H9 (cell line): ENCODE data around the gene DAAM2. TPM values are rescaled to one million over a fixed set of nuclear protein-coding genes. Genes with fewer than 3 reads are reported as not detected.

Source experiments
- DNase-seq: peaks from one replicate; pipeline ENCODE4 v3.0.0-alpha.2; 2017
- H2AFZ ChIP-seq: one replicate; pipeline ENCODE4 v1.6.1; 2013; ENCODE audit warnings: mild to moderate bottlenecking, low read length, control low read depth, moderate library complexity
- H2AK5ac ChIP-seq: 2 replicates; pipeline ENCODE4 v1.6.1; 2013; ENCODE audit warnings: low read length, control low read depth, mixed read lengths; ENCODE audit not compliant: insufficient read length
- H2BK120ac ChIP-seq: one replicate; pipeline ENCODE4 v1.6.1; 2013; ENCODE audit warnings: low read depth, mild to moderate bottlenecking, low read length, control low read depth, inconsistent platforms; ENCODE audit not compliant: poor library complexity, severe bottlenecking
- H2BK12ac ChIP-seq: 2 replicates; pipeline ENCODE4 v1.6.1; 2013; ENCODE audit warnings: low read length, control low read depth, mixed read lengths, low read depth; ENCODE audit not compliant: insufficient read length
- H2BK15ac ChIP-seq: 2 replicates; pipeline ENCODE4 v1.6.1; 2013; ENCODE audit warnings: low read depth, low read length, control low read depth
- H2BK20ac ChIP-seq: one replicate; pipeline ENCODE4 v1.6.1; 2013; ENCODE audit warnings: low read depth, mild to moderate bottlenecking, low read length, control low read depth, inconsistent platforms; ENCODE audit not compliant: poor library complexity, severe bottlenecking
- H2BK5ac ChIP-seq: 2 replicates; pipeline ENCODE4 v1.6.1; 2013; ENCODE audit warnings: low read length, control low read depth, mixed read lengths; ENCODE audit not compliant: insufficient read length
- H3K14ac ChIP-seq: 2 replicates; pipeline ENCODE4 v1.6.1; 2013; ENCODE audit warnings: low read length, control low read depth; ENCODE audit not compliant: insufficient read depth
- H3K18ac ChIP-seq: 2 replicates; pipeline ENCODE4 v1.6.1; 2013; ENCODE audit warnings: low read depth, mild to moderate bottlenecking, mixed read lengths, low read length, control low read depth; ENCODE audit not compliant: insufficient read length
- H3K23ac ChIP-seq: 2 replicates; pipeline ENCODE4 v1.6.1; 2013; ENCODE audit warnings: low read length, control low read depth, mixed read lengths, low read depth; ENCODE audit not compliant: insufficient read length
- H3K23me2 ChIP-seq: 2 replicates; pipeline ENCODE4 v1.6.1; 2013; ENCODE audit warnings: low read depth, mild to moderate bottlenecking, mixed read lengths, low read length, control low read depth; ENCODE audit not compliant: insufficient read length, poor library complexity, severe bottlenecking
- H3K27ac ChIP-seq: 2 replicates; pipeline ENCODE4 v1.5.1; 2013; ENCODE audit warnings: low read length, control low read depth, mixed read lengths, low read depth; ENCODE audit not compliant: insufficient read length
- H3K27me3 ChIP-seq: 2 replicates; pipeline ENCODE4 v1.6.1; 2013; ENCODE audit warnings: low read length, control low read depth, inconsistent platforms; ENCODE audit not compliant: insufficient read depth
- H3K4ac ChIP-seq: 2 replicates; pipeline ENCODE4 v1.6.1; 2013; ENCODE audit warnings: low read depth, mild to moderate bottlenecking, control low read depth, inconsistent platforms, low read length, moderate library complexity
- H3K4me1 ChIP-seq: 2 replicates; pipeline ENCODE4 v1.6.1; 2013; ENCODE audit warnings: low read length, control low read depth, inconsistent platforms; ENCODE audit not compliant: insufficient read depth
- H3K4me2 ChIP-seq: 2 replicates; pipeline ENCODE4 v1.6.1; 2013; ENCODE audit warnings: low read length, control low read depth, mixed read lengths; ENCODE audit not compliant: insufficient read length, insufficient read depth
- H3K56ac ChIP-seq: 2 replicates; pipeline ENCODE4 v1.6.1; 2013; ENCODE audit warnings: low read depth, mild to moderate bottlenecking, mixed read lengths, low read length, control low read depth; ENCODE audit not compliant: insufficient read length
- H3K79me1 ChIP-seq: 2 replicates; pipeline ENCODE4 v1.6.1; 2013; ENCODE audit warnings: low read depth, mild to moderate bottlenecking, moderate library complexity, low read length, control low read depth, inconsistent platforms; ENCODE audit not compliant: insufficient read depth, poor library complexity, severe bottlenecking
- H3K79me2 ChIP-seq: 2 replicates; pipeline ENCODE4 v1.6.1; 2013; ENCODE audit warnings: low read length, control low read depth, inconsistent platforms; ENCODE audit not compliant: insufficient read depth
- H3K9ac ChIP-seq: 2 replicates; pipeline ENCODE4 v1.6.1; 2013; ENCODE audit warnings: low read length, control low read depth, mixed read lengths; ENCODE audit not compliant: insufficient read length; ENCODE audit errors: extremely low read depth
- H3K9me3 ChIP-seq: one replicate; pipeline ENCODE4 v1.6.1; 2013; ENCODE audit warnings: low read depth, low read length, inconsistent platforms; ENCODE audit not compliant: control insufficient read depth
- H3T11ph ChIP-seq: one replicate; pipeline ENCODE4 v1.6.1; 2013; ENCODE audit warnings: mild to moderate bottlenecking, low read length, control low read depth, inconsistent platforms
- H4K20me1 ChIP-seq: one replicate; pipeline ENCODE4 v1.6.1; 2013; ENCODE audit not compliant: control insufficient read depth, insufficient read length, insufficient read depth
- H4K5ac ChIP-seq: 2 replicates; pipeline ENCODE4 v1.6.1; 2013; ENCODE audit warnings: low read depth, mild to moderate bottlenecking, mixed read lengths, low read length, control low read depth; ENCODE audit not compliant: insufficient read length
- H4K8ac ChIP-seq: replicated peaks from 2 replicates; pipeline ENCODE4 v1.6.1; 2013; ENCODE audit warnings: low read length, control low read depth, mixed read lengths, low read depth; ENCODE audit not compliant: insufficient read length
- H4K91ac ChIP-seq: 2 replicates; pipeline ENCODE4 v1.6.1; 2013; ENCODE audit warnings: low read depth, mild to moderate bottlenecking, moderate library complexity, mixed read lengths, low read length, control low read depth; ENCODE audit not compliant: insufficient read length
- H3K27ac Mint-ChIP-seq, 3 experiments: 2 replicates in 2 of 3; 3 replicates in 1 of 3; pipeline ENCODE4 v1.8.0; 2020 to 2021; ENCODE audit warnings: mixed read lengths in 3 of 3, mild to moderate bottlenecking in 1 of 3, moderate library complexity in 1 of 3
- H3K27me3 Mint-ChIP-seq: 2 replicates; pipeline ENCODE4 v1.8.0; 2021; ENCODE audit warnings: low read depth, mild to moderate bottlenecking, moderate library complexity, mixed read lengths
- H3K36me3 Mint-ChIP-seq, 3 experiments: 2 replicates in 2 of 3; 3 replicates in 1 of 3; pipeline ENCODE4 v1.8.0; 2020 to 2021; ENCODE audit warnings: low read depth in 3 of 3, mixed read lengths in 3 of 3; ENCODE audit not compliant: insufficient read depth in 1 of 3
- H3K4me1 Mint-ChIP-seq, 2 experiments: 2 replicates each; pipeline ENCODE4 v1.8.0; 2020; ENCODE audit warnings: mixed read lengths in 2 of 2
- H3K4me3 Mint-ChIP-seq, 2 experiments: 2 replicates in 1 of 2; 3 replicates in 1 of 2; pipeline ENCODE4 v1.8.0; 2020 to 2021; ENCODE audit warnings: mild to moderate bottlenecking in 2 of 2, mixed read lengths in 2 of 2, moderate library complexity in 1 of 2
- H3K9me3 Mint-ChIP-seq, 2 experiments: 2 replicates in 1 of 2; 3 replicates in 1 of 2; pipeline ENCODE4 v1.8.0; 2020; ENCODE audit warnings: mild to moderate bottlenecking in 2 of 2, mixed read lengths in 2 of 2, moderate library complexity in 1 of 2
- WGBS: extraction: QIAGEN DNeasy Blood & Tissue Kit; methylation state at CpG from one replicate; pipeline ENCODE4 v1.1.7; 2013; ENCODE audit warnings: missing lambda C conversion rate, low lambda C conversion rate, mixed read lengths; ENCODE audit not compliant: insufficient read length; ENCODE audit errors: extremely low coverage; 5-methylcytosine and 5-hydroxymethylcytosine counted together
- total RNA-seq: library from RNA; stranded (reverse); gene quantifications from 2 replicates; pipeline ENCODE4 v1.2.1, GENCODE V29; 2021
- TF ChIP-seq, protein P1 (sequence below): fragments of 200-600 bp; sonication (generic); conservative IDR thresholded peaks from 3 replicates; pipeline ENCODE4 v1.8.0; 2021; ENCODE audit warnings: antibody characterized with exemption, mild to moderate bottlenecking

Gene DAAM2
- total RNA-seq, 1 experiment from 2014 or later = 1.1 TPM

DNA sequence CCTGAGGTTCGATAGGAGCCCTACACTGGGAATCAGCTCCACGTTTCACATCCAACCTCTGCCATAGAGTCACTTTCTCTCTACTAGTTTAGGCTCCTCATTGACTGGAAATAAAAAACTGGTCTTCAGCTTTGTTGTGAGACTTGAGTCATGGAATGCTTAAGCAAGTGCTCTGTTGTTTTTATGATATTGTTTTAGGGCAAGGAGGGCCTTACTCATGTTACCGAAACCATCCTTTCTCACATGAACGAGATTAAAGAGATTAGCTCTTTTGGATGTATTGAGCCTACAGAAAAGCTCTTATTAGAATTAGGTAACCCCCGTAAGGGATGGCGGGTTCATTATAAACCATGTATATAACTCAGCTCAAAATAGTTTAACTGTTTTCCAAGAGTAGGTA, 149.0 kb downstream of the DAAM2 start:
- H3K9ac ChIP-seq = no peak overlapping the region
- no peak overlapping the region for H2BK12ac ChIP-seq
- H3K36me3 Mint-ChIP-seq = no peaks in the 10 kb centered on the region; a peak in 1 of 7 replicates
- H3K4me3 Mint-ChIP-seq = no peak overlapping the region
- H3K9me3 Mint-ChIP-seq = no peaks in the 10 kb centered on the region
- H3K23me2 ChIP-seq = no peaks in the 10 kb centered on the region
- no peak overlapping the region for H4K91ac ChIP-seq
- H2BK20ac ChIP-seq = no peak overlapping the region
- no peaks in the 10 kb centered on the region for H3K27me3 ChIP-seq
- no peak for DNase-seq
- H4K5ac ChIP-seq = no peak overlapping the region
- TF ChIP-seq, protein P1, sequence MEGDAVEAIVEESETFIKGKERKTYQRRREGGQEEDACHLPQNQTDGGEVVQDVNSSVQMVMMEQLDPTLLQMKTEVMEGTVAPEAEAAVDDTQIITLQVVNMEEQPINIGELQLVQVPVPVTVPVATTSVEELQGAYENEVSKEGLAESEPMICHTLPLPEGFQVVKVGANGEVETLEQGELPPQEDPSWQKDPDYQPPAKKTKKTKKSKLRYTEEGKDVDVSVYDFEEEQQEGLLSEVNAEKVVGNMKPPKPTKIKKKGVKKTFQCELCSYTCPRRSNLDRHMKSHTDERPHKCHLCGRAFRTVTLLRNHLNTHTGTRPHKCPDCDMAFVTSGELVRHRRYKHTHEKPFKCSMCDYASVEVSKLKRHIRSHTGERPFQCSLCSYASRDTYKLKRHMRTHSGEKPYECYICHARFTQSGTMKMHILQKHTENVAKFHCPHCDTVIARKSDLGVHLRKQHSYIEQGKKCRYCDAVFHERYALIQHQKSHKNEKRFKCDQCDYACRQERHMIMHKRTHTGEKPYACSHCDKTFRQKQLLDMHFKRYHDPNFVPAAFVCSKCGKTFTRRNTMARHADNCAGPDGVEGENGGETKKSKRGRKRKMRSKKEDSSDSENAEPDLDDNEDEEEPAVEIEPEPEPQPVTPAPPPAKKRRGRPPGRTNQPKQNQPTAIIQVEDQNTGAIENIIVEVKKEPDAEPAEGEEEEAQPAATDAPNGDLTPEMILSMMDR = no peak
- H4K8ac ChIP-seq = no peak overlapping the region
- H3K4ac ChIP-seq = no peak overlapping the region
- WGBS = no CpG with 5 or more reads among the region's 6 CpGs
- H3K56ac ChIP-seq = no peak overlapping the region
- no peak overlapping the region for H2BK5ac ChIP-seq
- no peaks in the 10 kb centered on the region for H3K79me1 ChIP-seq
- peaks cover 19% of the 10 kb centered on the region in 2 experiments for H3K4me1 Mint-ChIP-seq
- no peak overlapping the region for H3K27ac Mint-ChIP-seq
- no peak overlapping the region for H2AK5ac ChIP-seq
- H2BK120ac ChIP-seq = no peak overlapping the region
- H2AFZ ChIP-seq = no peak overlapping the region
- no peak overlapping the region for H3K27ac ChIP-seq
- no peak overlapping the region for H3K23ac ChIP-seq
- no peak overlapping the region for H3K14ac ChIP-seq
- no peaks in the 10 kb centered on the region for H4K20me1 ChIP-seq
- H3K4me2 ChIP-seq = no peak overlapping the region
- H3K27me3 Mint-ChIP-seq = peaks cover 9% of the 10 kb centered on the region
- H3K4me1 ChIP-seq = no peaks in the 10 kb centered on the region; the same call in 1 of the 2 replicates
- no peaks in the 10 kb centered on the region for H3K79me2 ChIP-seq
- no peaks in the 10 kb centered on the region for H3K9me3 ChIP-seq
- no peak overlapping the region for H2BK15ac ChIP-seq
- no peak overlapping the region for H3K18ac ChIP-seq
- no peak overlapping the region for H3T11ph ChIP-seq
